Measurements from ENCODE around the gene MARCHF3. TPM values are rescaled to one million over a fixed set of nuclear protein-coding genes. Genes with fewer than 3 reads are reported as not detected.

The MARCHF3 gene
- polyA plus RNA-seq, 2 of the 4 experiments (the other 2 are of a cell fraction), result 0.39 to 0.68 TPM

DNA sequence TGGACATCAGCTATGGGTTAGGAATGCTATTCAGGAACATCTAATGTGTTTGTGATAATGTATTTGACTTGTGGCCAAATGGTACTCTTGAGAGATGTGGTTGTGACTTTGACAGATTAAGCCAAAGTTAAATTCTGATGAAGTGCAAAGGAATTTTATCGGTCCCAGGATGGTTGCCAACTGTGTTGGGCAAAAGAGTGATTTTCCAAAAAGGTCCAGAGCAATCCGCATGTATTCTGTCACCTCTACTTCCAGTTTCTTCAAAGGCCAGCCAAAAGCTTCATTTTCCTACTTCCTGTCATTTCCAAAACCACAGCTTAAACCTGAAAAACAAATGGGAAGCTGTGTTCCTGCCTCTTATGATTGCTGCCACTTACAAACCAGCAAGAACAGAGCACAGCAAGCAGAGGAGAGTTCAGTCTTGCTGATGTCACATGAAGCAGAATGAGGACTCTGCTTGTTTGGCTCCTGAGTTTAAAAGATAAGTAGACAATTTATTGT, 59.8 kb downstream of the MARCHF3 start:
- ATAC-seq (no peak), DNase-seq (ENCODE audit: low read depth in 1 of 2, low spot score in 1 of 2) (no peak), FAIRE-seq (no peak)
- TF ChIP-seq HDAC2 (IDR thresholded peaks at IDR 0.05) (no peak), EHMT2 (IDR thresholded peaks at IDR 0.05; ENCODE audit: low read depth) (no peak), POLR2AphosphoS2 (conservative IDR thresholded peaks at IDR 0.05; ENCODE audit: low read length) (no peak)
- ChIA-PET POLR2A (no interaction called here), CTCF (no interaction called here)
- Histone ChIP-seq H3K9me3 (no peaks in the 10 kb centered on the region), H3K4me2 (no peak overlapping the region), H3K4me1 (no peaks in the 10 kb centered on the region), H3K27ac (no peak overlapping the region), H3K4me3 (no peak overlapping the region)
- WGBS (ENCODE audit: missing lambda C conversion rate), result 60% methylated on average over 2 of the region's 2 CpGs

GRCh38 chr5:126969548-126969947, 60.8 kb downstream of the MARCHF3 start:
- ChIA-PET POLR2A (no interaction called here), CTCF (interaction anchor here (0.9 to 1.4 kb wide), 2 partner anchors 12 to 381 kb away, joined by 3 to 4 read pairs; no protein-coding TSS in a partner anchor)
- ATAC-seq (no peak), FAIRE-seq (no peak), DNase-seq (ENCODE audit: low read depth in 1 of 2, low spot score in 1 of 2) (no peak)
- TF ChIP-seq FOSL2 (IDR thresholded peaks at IDR 0.05) (no peak), FOSL2 (CRISPR knock-in tag; IDR thresholded peaks at IDR 0.05) (no peak), MYC (IDR thresholded peaks at IDR 0.05; ENCODE audit: borderline replicate concordance, low read length) (no peak), REST (IDR thresholded peaks at IDR 0.05) (no peak), RFX5 (IDR thresholded peaks at IDR 0.05) (no peak), ZNF302 (CRISPR knock-in tag; IDR thresholded peaks at IDR 0.05) (no peak), RNF2 (IDR thresholded peaks at IDR 0.05; ENCODE audit: borderline replicate concordance, low read depth) (no peak), RCOR1 (IDR thresholded peaks at IDR 0.05; ENCODE audit: low read depth, low read length) (no peak), ZSCAN20 (CRISPR knock-in tag; IDR thresholded peaks at IDR 0.05) (no peak), MAZ (IDR thresholded peaks at IDR 0.05; ENCODE audit: borderline replicate concordance, low read depth, low read length) (no peak), ESRRA (IDR thresholded peaks at IDR 0.05; ENCODE audit: borderline replicate concordance, low read length) (no peak), TFCP2L1 (CRISPR knock-in tag; IDR thresholded peaks at IDR 0.05) (no peak), CEBPB (IDR thresholded peaks at IDR 0.05) (no peak), TP53 (CRISPR knock-in tag; IDR thresholded peaks at IDR 0.05) (no peak), ZFP36 (IDR thresholded peaks at IDR 0.05; ENCODE audit: borderline replicate concordance, partially characterized antibody) (no peak), MAFK (IDR thresholded peaks at IDR 0.05; ENCODE audit: partially characterized antibody) (no peak)
- TF ChIP-seq, protein P1, sequence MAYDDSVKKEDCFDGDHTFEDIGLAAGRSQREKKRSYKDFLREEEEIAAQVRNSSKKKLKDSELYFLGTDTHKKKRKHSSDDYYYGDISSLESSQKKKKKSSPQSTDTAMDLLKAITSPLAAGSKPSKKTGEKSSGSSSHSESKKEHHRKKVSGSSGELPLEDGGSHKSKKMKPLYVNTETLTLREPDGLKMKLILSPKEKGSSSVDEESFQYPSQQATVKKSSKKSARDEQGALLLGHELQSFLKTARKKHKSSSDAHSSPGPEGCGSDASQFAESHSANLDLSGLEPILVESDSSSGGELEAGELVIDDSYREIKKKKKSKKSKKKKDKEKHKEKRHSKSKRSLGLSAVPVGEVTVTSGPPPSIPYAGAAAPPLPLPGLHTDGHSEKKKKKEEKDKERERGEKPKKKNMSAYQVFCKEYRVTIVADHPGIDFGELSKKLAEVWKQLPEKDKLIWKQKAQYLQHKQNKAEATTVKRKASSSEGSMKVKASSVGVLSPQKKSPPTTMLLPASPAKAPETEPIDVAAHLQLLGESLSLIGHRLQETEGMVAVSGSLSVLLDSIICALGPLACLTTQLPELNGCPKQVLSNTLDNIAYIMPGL (CRISPR knock-in tag; IDR thresholded peaks at IDR 0.05; ENCODE audit: borderline replicate concordance), result no peak
- TF ChIP-seq, protein P2, sequence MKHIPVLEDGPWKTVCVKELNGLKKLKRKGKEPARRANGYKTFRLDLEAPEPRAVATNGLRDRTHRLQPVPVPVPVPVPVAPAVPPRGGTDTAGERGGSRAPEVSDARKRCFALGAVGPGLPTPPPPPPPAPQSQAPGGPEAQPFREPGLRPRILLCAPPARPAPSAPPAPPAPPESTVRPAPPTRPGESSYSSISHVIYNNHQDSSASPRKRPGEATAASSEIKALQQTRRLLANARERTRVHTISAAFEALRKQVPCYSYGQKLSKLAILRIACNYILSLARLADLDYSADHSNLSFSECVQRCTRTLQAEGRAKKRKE (CRISPR knock-in tag; IDR thresholded peaks at IDR 0.05; ENCODE audit: low read depth), result no peak
- TF ChIP-seq, protein P3, sequence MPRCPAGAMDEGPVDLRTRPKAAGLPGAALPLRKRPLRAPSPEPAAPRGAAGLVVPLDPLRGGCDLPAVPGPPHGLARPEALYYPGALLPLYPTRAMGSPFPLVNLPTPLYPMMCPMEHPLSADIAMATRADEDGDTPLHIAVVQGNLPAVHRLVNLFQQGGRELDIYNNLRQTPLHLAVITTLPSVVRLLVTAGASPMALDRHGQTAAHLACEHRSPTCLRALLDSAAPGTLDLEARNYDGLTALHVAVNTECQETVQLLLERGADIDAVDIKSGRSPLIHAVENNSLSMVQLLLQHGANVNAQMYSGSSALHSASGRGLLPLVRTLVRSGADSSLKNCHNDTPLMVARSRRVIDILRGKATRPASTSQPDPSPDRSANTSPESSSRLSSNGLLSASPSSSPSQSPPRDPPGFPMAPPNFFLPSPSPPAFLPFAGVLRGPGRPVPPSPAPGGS (IDR thresholded peaks at IDR 0.05), result no peak
- WGBS (ENCODE audit: missing lambda C conversion rate), result 89% methylated on average over 2 of the region's 2 CpGs
- H3K4me2 ChIP-seq, result no peak overlapping the region
- no peak overlapping the region for H3K27ac ChIP-seq
- no peak overlapping the region for H3K4me3 ChIP-seq
- H3K9me3 ChIP-seq, result no peaks in the 10 kb centered on the region
- H3K4me1 ChIP-seq, result no peaks in the 10 kb centered on the region

Measured in A549 (cell line).